ENCODE data around the gene ANKRD33B. TPM values are rescaled to one million over a fixed set of nuclear protein-coding genes. Genes with fewer than 3 reads are reported as not detected.

Gene ANKRD33B
- total and polyA plus RNA-seq, 2 of the 8 experiments (the other 6 are each of a cell fraction or from before 2014, with no cell fraction given): 6.9 to 20.6 TPM

GRCh38 chr5:10676224-10676623 lies 112.4 kb downstream of the ANKRD33B start (continued):
- TF ChIP-seq RFX5 (IDR thresholded peaks at IDR 0.05; ENCODE audit: borderline replicate concordance, low read depth, low read length) (no peak), NANOG (IDR thresholded peaks at IDR 0.05; ENCODE audit: insufficient read depth, low read depth, low read length, poor library complexity, severe bottlenecking) (no peak), CBX5 (IDR thresholded peaks at IDR 0.05; ENCODE audit: low read depth, low read length) (no peak)
